Fibroblast of skin of left biceps (primary cell): ENCODE measurements around the gene GINS3.

Experiments
- DNase-seq, 2 experiments: peaks; one replicate each; pipeline ENCODE4 v3.0.0-alpha.2; 2013; ENCODE audit warnings: low read depth in 2 of 2

The GINS3 gene

GRCh38 chr16:58425245-58425644, 33.0 kb downstream of the GINS3 start:
- no peak for DNase-seq

GRCh38 chr16:58425756-58426494, 33.7 kb downstream of the GINS3 start:
- DNase-seq, result no peak

GRCh38 chr16:58426966-58427365, 34.7 kb downstream of the GINS3 start:
- no peak for DNase-seq

- no peak for DNase-seq
Observed at GRCh38 chr16:58428621-58429542, 36.6 kb downstream of the GINS3 start.

- DNase-seq, result no peak
Observed at GRCh38 chr16:58430718-58431117, 38.4 kb downstream of the GINS3 start.

- no peak for DNase-seq
Observed at GRCh38 chr16:58433569-58433951, 41.3 kb downstream of the GINS3 start.

GRCh38 chr16:58435779-58436178, 43.5 kb downstream of the GINS3 start:
- no peak for DNase-seq

GRCh38 chr16:58440131-58440530, 47.9 kb downstream of the GINS3 start:
- DNase-seq, result no peak

- DNase-seq, result no peak
Observed at GRCh38 chr16:58442547-58442946, 50.3 kb downstream of the GINS3 start.

GRCh38 chr16:58443783-58444182, 51.5 kb downstream of the GINS3 start:
- no peak for DNase-seq

- no peak for DNase-seq
Observed at GRCh38 chr16:58444265-58444664, 52.0 kb downstream of the GINS3 start.

- no peak for DNase-seq
Observed at GRCh38 chr16:58448890-58449289, 56.6 kb downstream of the GINS3 start.

- no peak for DNase-seq
Observed at GRCh38 chr16:58449306-58449705, 57.0 kb downstream of the GINS3 start.

GRCh38 chr16:58449768-58450167, 57.5 kb downstream of the GINS3 start:
- DNase-seq, result no peak

- DNase-seq, result no peak
Observed at GRCh38 chr16:58450590-58450989, 58.3 kb downstream of the GINS3 start.

GRCh38 chr16:58451265-58451689, 59.0 kb downstream of the GINS3 start:
- DNase-seq, result no peak

- DNase-seq, result no peak
Observed at GRCh38 chr16:58451945-58452401, 59.7 kb downstream of the GINS3 start.

- no peak for DNase-seq
Observed at GRCh38 chr16:58452640-58453039, 60.4 kb downstream of the GINS3 start.

GRCh38 chr16:58454178-58454577, 61.9 kb downstream of the GINS3 start:
- DNase-seq, result no peak

- DNase-seq, result no peak
Observed at GRCh38 chr16:58454856-58455255, 62.6 kb downstream of the GINS3 start.
